HG02852 (cell line): Measurements from ENCODE around the gene TBX1.

Experiments
- ATAC-seq: cut with Tn5 transposase; IDR thresholded peaks from one replicate; pipeline ENCODE4 v1.9.1; 2021; ENCODE audit warnings: mild to moderate bottlenecking, moderate library complexity; ENCODE audit not compliant: unreplicated experiment

The TBX1 gene

DNA sequence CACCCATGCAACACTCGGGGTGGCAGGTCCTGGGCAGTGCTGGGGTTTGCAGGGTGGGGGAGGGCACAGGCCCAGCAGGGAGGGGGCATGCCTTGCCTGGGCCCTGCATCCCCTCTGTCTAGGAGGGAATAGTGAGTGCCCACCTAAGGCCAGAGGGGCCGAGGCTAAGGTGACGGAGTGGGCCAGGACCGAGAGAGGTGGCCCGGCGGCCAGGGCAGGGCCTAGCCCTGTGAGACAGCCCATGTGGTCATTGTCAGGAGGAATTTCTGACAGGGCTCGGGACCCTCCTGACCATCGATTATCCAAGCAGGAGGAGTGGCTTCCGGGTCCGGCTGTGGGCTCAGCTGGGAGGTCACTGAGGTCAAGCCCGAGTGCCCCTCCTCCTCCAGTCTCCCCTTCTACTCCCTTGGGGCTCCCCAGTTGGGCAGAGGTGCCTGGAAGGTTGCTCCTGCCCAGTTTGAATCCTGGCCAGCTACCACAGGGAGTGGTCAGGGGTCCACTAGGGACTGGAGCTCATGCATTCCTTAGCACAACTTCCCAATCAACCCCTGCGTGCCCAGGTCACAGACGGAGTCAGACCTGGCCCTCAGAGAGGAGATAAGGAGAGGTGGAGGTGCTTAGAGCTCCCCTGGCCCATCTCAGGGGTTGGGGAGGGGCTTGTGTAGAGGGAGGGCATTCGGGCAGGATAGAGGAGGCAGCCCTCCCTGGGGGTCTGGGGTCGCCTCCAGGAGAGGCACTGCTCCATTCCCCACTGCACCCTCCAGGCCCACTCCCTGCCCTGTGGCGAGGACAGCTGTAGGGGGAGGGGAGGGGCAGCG is 22.5 kb upstream of the TBX1 start:
- no peak for ATAC-seq

DNA sequence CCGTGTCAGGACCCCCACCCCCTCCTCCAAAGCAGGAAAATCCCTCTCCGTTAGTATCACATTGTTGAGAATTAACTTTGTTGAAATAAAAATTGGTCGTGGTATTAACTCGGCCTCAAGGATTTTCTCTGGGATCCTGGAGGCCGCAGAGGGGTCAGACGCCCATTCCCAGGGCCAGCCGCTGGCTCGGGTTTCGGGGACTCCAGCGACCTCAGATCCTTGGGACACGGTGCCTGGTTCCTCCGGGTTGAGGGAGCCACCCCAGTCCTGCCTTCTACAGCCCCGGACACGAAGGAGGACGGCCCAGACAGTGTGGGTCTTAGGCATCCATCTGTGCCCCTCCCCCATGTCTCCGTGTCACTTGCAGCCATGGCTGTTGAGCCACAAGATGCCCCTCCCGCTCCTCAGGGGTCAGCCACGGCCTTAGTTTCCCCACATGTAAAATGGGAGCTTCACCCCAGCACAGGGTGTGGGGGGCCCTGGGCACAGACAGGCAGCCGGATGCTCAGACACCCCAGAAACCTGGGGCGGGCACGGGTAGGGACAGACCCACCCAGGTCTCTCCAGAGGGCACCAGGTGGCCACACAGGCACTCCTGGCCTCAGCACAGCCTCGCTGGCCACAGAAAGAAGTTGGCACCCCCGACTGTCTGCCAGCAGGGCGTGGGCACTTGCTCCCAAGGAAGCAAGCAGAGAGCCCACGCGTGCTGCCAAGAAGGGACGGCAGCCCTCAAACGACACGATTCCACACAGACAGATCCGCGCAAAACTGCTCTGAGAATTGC is 21.7 kb upstream of the TBX1 start:
- ATAC-seq = no peak

GRCh38 chr22:19739448-19739895 is 21.1 kb upstream of the TBX1 start:
- ATAC-seq = no peak

DNA sequence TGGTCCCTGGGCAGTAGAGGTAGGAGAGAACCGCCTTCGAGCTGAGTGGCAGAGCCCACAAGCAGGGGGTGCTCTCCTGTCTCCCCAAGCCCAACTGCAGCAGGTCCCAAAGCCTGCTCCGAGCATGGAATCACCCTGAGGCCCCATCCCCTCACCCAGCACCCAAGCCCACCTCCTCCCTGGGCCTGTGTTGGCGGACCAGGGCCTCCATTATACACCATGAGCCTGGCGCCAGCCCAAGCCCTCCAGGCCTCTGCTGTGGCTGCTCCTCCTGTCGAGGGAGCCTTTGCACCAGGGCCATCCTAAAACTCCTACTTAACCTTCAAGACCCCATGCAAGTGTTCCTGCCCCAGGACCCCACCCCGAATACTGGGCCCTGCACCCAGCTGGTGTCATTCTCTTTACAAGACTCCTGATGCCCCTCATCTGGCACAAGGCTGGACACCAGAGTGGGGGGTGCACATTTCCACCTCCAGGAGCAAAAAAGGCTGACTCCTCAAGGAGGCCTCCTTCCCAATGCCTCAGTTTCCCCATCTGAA is 20.6 kb upstream of the TBX1 start:
- no peak for ATAC-seq

- ATAC-seq = no peak
Measured at GRCh38 chr22:19740586-19740985, 20.0 kb upstream of the TBX1 start.

DNA sequence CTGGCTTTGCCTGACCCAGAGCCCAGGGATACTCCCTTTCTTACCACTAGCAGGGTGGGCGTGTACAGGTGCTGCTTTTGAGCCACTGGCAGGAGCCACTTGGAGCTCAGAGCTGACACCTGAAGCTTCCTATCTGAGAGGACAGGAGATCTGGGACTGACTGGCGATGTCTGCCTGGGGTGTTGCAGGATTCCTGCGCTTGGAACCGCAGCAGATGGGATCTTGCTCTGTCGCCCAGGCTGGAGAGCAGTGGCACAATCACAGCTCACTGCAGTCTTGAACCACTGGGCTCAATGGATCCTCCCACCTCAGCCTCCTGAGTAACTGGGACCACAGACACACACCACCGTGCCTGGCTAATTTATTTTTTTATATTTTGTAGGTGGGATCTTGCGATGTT is 19.5 kb upstream of the TBX1 start:
- ATAC-seq = no peak

DNA sequence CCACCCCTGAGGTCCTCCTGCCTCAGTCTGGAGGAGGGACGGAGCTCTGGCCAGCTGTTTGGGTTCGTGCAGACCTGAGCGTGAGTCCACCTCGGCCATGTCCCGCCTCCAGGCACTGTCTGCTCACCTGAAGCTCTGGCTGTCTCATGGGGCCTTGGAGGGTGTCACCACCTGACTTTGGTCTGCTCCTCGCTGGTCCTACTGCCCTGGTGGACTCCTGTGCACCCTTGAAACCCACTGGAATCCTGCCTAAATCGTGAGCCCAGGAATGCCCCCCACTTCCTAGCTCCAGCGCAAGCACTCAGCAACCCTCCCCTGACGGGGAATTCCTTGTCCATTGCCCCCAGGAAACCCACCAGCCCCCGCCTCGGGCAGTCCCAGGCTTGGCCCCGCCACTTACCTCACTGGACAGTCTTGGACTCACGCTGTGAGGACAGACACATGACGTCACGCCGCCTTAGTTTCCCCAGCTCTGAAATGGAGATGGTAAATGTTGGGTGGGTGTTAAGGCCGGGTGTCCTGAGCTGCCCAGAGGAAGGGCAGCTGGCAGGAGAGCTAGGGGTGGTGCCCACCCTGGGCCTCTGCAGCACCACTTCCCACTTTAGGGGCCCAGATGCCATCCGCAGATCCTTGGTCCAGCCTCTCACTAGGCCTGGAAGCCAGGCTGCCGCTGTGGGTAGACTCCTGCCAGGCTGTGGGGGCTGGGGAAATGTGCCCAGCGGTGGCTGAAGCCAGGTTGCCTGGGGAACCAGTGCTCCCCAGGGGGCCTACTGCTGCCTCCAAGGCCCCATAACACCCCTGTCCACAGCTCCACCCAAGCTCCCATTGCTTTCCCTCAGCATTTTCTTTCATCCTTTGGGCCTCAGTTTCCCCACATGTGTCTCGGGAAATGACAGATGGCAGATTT is 18.2 kb upstream of the TBX1 start:
- ATAC-seq = no peak

DNA sequence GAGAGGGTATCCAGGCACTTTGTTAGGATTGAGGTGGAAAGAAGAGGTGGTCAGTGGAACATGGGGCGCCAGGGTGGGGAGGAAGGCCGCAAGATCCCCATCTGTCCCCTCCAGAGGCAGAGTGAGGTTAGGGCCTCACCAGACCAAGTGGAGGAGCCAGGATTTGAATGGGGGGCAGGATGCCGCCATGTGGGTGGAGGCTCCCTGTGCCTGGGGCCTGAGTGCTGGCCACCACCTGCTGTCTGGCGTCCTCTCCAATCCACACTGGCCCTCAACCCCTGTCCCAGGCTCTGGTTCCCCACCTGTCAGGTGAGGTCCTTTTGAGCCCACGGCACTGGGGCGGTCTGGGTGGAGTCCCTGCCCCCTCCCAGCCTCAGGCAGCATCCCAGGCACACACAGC is 17.5 kb upstream of the TBX1 start:
- ATAC-seq = no peak

DNA sequence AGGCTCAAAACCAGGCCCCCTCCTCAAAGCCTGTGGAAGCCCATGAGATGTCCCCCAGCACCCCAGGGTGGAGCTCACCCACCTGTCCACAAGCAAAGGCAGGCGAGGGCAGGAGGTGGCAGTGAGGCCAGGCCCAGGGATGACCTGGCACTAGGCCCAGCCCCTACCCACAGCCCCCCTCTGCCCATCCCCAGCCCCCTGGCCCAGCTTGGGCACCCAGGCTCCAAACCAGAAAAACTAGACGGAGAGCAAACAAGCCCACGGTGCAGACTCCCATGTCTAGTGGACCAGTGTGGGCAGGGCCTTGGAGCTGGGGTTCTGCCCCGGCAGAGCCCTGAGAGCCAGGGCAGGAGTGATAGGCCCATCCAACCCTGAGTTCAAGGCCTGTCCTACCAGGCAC is 16.9 kb upstream of the TBX1 start:
- no peak for ATAC-seq

DNA sequence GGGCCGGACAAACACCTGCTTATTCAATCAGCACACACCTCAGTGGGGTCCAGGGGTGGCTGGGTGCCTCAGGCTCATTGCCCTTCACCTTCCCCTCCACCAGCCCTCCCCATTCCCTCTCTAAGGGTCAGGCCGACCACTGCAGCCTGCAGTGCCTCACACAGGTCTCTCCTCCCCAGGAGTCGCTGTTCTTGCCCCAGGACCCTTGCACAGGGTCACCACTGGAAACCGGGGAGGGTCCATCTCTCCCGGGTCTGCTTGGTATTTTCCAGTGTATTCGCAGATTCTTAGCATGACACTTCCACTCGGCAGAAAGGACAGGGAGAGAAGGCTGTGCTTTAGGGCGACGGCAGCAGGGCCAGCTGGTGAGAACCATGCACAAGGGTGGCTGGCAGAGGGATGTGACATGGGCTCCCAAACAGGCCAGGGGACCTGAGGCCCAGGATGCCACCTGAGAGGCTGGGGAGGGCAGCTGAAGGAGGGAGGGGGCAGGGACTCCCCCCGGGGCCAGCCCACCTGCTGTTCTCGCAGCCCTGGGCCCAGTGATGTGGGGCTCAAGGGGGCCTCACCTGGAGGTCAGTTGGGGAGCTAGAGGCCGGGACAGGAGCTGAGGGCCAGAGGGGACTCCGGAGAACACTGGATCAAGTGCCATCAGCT is 16.1 kb upstream of the TBX1 start:
- ATAC-seq = no peak

- no peak for ATAC-seq
Measured at GRCh38 chr22:19745155-19746101, 15.2 kb upstream of the TBX1 start.

DNA sequence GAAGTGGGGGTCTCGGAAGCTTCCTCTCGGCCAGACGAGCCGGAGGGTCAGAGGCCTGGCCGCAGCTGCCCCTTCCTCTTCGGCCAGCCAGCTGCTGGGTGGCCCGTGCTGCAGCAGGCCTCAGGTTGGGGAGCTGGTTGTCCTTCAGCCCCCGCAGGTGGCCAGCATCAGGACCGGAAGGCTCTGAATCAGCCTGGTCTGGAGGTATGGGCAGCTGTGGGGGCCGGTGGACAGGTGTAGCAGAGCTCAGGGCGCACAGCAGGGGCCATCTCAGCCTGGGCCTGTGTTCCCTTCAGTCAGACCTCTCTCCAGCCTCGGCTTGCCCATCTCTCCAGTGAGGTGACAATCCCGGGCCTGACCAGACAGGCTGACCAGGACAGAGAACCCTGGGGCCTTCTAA is 13.9 kb upstream of the TBX1 start:
- no peak for ATAC-seq

DNA sequence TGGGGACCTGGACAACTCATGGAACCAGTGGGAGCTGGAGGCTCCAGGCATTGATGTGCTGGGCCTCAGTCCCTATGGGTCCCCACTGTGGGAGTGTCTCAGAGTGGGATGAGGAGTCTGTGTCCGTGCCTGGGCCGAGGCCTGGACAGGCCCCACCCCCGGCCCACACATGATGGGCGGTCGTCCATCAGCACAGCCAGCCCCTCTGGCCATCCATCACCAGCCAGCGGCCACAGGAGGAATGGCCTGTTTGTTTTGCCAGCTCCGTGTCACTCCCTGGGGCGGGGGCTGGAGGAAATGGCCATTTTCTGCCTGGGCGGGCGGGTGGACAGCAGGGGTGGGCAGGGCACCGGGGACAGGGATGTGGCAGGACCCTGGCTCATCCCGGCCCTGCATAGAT is 13.0 kb upstream of the TBX1 start:
- no peak for ATAC-seq

GRCh38 chr22:19748139-19748538 is 12.4 kb upstream of the TBX1 start:
- ATAC-seq = no peak

- ATAC-seq = no peak
Measured at GRCh38 chr22:19748991-19749664, 11.4 kb upstream of the TBX1 start.

GRCh38 chr22:19749876-19750275 is 10.7 kb upstream of the TBX1 start:
- ATAC-seq = no peak

DNA sequence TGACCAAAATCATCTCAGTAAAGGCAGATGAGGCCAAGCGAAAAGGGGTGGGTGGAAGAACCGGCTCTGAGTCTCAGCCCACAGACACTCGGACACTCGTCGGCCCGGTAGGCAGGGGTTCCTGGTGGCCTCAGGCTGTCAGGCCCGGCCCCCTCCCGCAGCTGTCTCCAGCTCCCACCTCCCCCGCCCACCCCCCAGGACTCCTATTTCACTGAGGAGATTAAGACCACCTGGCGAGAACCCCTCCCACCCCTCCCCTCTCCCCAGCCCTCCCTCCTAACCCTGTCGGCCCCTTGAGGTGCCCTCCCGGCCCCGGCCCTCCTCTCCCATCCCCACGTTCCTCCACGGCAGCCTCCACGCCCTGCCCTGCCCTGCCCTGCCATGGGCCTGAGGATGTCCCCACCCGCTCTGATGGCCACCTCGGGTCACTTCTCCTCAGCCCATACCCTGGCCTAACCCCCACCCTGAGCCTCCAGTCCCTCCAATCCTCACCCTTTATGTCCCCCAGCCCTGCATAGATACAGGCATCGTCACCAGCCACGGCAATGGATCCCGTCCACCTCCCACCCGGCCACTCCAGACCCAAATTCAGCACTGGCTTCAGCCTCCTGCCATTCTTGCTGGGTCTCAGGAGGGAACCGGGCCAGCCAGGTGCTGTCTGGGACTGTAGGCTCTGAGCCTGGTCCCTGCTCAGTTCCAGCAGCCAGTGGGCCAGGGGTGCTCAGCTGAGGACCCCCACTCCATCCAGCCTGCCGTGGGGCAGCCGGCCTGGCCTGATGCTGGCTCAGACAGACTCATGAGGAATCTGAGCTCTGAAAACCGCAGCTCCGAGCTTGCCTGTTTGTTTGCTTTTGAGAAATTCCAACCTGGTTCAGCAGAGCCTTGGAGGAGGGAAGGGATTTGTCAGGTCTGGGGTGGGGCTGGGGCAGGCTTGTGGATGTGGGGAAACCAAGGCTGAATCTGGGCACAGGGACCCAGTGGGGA is 9.8 kb upstream of the TBX1 start:
- no peak for ATAC-seq
